GM13976 (cell line): ENCODE measurements around the gene DGKA.
"Not testable (repeated sequence)": the region's sequence is repeated elsewhere in the genome, so short reads cannot be mapped to it uniquely, and the experiment has no call there.

Experiments
- DNase-seq: peaks from one replicate; pipeline ENCODE4 v3.0.0; 2012; ENCODE audit warnings: low spot score
- CTCF ChIP-seq: IDR thresholded peaks from 2 replicates; pipeline ENCODE4 v1.5.1; 2012; ENCODE audit warnings: borderline replicate concordance, mild to moderate bottlenecking; ENCODE audit not compliant: insufficient read depth; ENCODE audit errors: extremely low read depth, missing control alignments, control extremely low read depth
- in situ Hi-C: fragments of 300-500 bp; cut with MboI; formaldehyde crosslinking; loops from one replicate; pipeline ENCODE4 v1.12.0; 2022; ENCODE audit warnings: low sequenced_read_pairs, mixed read lengths, inconsistent platforms; ENCODE audit not compliant: unreplicated experiment

DGKA gene

GRCh38 chr12:55906056-55906455 is 24.9 kb upstream of the DGKA start:
- in situ Hi-C loops: no loop called here
- DNase-seq: no peak
- TF ChIP-seq CTCF: no peak

GRCh38 chr12:55908726-55909512 is 22.0 kb upstream of the DGKA start:
- in situ Hi-C loops: no loop called here
- TF ChIP-seq CTCF: no peak
- no peak for DNase-seq

GRCh38 chr12:55909513-55909884 is 21.5 kb upstream of the DGKA start:
- no peak for TF ChIP-seq CTCF
- in situ Hi-C loops: no loop called here
- DNase-seq: no peak

- in situ Hi-C loops: no loop called here
- TF ChIP-seq CTCF: no peak
Measured at GRCh38 chr12:55912908-55913307, 18.1 kb upstream of the DGKA start.

GRCh38 chr12:55915482-55915859 is 15.5 kb upstream of the DGKA start:
- in situ Hi-C loops: no loop called here
- DNase-seq: no peak
- no peak for TF ChIP-seq CTCF

More at GRCh38 chr12:55912908-55913307, 18.1 kb upstream of the DGKA start:
- no peak for DNase-seq

GRCh38 chr12:55919032-55919431 is 11.9 kb upstream of the DGKA start:
- DNase-seq, in situ Hi-C loops: not testable (repeated sequence)

GRCh38 chr12:55922126-55922525 is 8.8 kb upstream of the DGKA start:
- no peak for DNase-seq
- no peak for TF ChIP-seq CTCF
- in situ Hi-C loops: no loop called here

- in situ Hi-C loops, DNase-seq: not testable (repeated sequence)
Measured at GRCh38 chr12:55923648-55924047, 7.3 kb upstream of the DGKA start.
